H1 (cell line): Measurements from ENCODE around the gene MYH9.

ENCODE experiments used
- POLR2A ChIP-seq, 2 experiments: IDR thresholded peaks; 1 replicate in 1 of 2; 2 replicates in 1 of 2; pipeline ENCODE4 v1.6.1; 2011; ENCODE audit warnings: low read depth in 2 of 2, low read length in 2 of 2, mild to moderate bottlenecking in 2 of 2; ENCODE audit errors: control extremely low read depth in 1 of 2
- TAF1 ChIP-seq: IDR thresholded peaks from 2 replicates; pipeline ENCODE4 v1.6.1; 2011; ENCODE audit warnings: mild to moderate bottlenecking, low read depth, low read length
- TEAD4 ChIP-seq: IDR thresholded peaks from 2 replicates; pipeline ENCODE4 v1.6.1; 2012; ENCODE audit warnings: low read depth, low read length, inconsistent platforms, mixed read lengths
- TF ChIP-seq, protein P1 (sequence below): IDR thresholded peaks from 2 replicates; pipeline ENCODE4 v1.6.1; 2011; ENCODE audit warnings: low read length, improper control_type of control experiment

DNA sequence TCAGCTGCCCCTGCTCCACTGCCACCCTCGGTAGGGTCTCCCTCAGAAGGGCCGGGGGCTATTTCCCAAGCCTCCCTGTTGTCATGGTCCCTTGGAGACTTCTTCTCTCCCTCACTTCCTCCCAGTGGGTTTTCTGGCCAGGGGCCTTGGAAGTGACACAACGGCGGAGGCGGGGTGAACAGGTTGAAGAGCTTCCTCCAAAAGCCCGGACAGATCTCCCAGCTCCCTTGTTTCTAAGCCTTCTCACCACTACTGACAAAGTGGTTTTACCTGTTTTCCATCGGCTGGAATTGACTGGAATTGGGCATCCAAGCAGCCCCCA, 14.5 kb downstream of the MYH9 start:
- TF ChIP-seq, protein P1, sequence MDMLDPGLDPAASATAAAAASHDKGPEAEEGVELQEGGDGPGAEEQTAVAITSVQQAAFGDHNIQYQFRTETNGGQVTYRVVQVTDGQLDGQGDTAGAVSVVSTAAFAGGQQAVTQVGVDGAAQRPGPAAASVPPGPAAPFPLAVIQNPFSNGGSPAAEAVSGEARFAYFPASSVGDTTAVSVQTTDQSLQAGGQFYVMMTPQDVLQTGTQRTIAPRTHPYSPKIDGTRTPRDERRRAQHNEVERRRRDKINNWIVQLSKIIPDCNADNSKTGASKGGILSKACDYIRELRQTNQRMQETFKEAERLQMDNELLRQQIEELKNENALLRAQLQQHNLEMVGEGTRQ = no peak
- TF ChIP-seq TEAD4 (no peak), TAF1 (no peak), POLR2A (IDR thresholded peaks at IDR 0.05; ENCODE audit: control extremely low read depth in 1 of 2, low read depth in 2 of 2, low read length in 2 of 2) (no peak; a peak in 1 of 3 replicates)
